GM23248 (cell line): ENCODE data around the gene ATP6V0A1.

ENCODE experiments used
- EZH2 ChIP-seq: fragments of 200-600 bp; sonication (generic); IDR thresholded peaks from 2 replicates; pipeline ENCODE4 v1.6.1; 2018; ENCODE audit warnings: antibody characterized with exemption, mild to moderate bottlenecking; ENCODE audit not compliant: insufficient read depth, poor library complexity, severe bottlenecking
- EZH2phosphoT487 ChIP-seq: fragments of 200-600 bp; sonication (generic); IDR thresholded peaks from 2 replicates; pipeline ENCODE4 v1.6.1; 2018; ENCODE audit warnings: antibody characterized with exemption, moderate library complexity, mild to moderate bottlenecking, low read depth; ENCODE audit not compliant: insufficient read depth

GRCh38 chr17:42485680-42486079, 27.0 kb downstream of the ATP6V0A1 start:
- TF ChIP-seq EZH2 (no peak), EZH2phosphoT487 (no peak)
